OCI-M1 (cell line): Measurements from ENCODE around the gene HSBP1.

Experiments used
- DNase-seq: peaks from one replicate; lab custom pipeline; 2025; lab: John Stamatoyannopoulos, UW

Gene HSBP1

GRCh38 chr16:83807710-83808572 lies at the start of gene HSBP1:
Gene HSBP1 (plus strand): TSS chr16:83807978. CDS start chr16:83808077, 99 bp downstream.
- DNase-seq, result peak; percentile 96

GRCh38 chr16:83762141-83762991 lies 45.4 kb upstream of the HSBP1 start:
- DNase-seq, result no peak

- DNase-seq, result no peak
These were observed 44.8 kb upstream of the HSBP1 start for GRCh38 chr16:83762992-83763358.

GRCh38 chr16:83768986-83769385 lies 38.8 kb upstream of the HSBP1 start:
- no peak for DNase-seq

GRCh38 chr16:83769397-83770008 lies 38.3 kb upstream of the HSBP1 start:
- no peak for DNase-seq

GRCh38 chr16:83771306-83771942 lies 36.4 kb upstream of the HSBP1 start:
- DNase-seq, result no peak

- DNase-seq, result no peak
These were observed 35.0 kb upstream of the HSBP1 start for GRCh38 chr16:83772806-83773205.

- DNase-seq, result no peak
These were observed 33.7 kb upstream of the HSBP1 start for GRCh38 chr16:83774066-83774465.

GRCh38 chr16:83776944-83777343 lies 30.8 kb upstream of the HSBP1 start:
- no peak for DNase-seq

- no peak for DNase-seq
These were observed 27.9 kb upstream of the HSBP1 start for GRCh38 chr16:83779886-83780285.

GRCh38 chr16:83785455-83785854 lies 22.3 kb upstream of the HSBP1 start:
- no peak for DNase-seq

- DNase-seq, result no peak
These were observed 18.0 kb upstream of the HSBP1 start for GRCh38 chr16:83789642-83790401.

GRCh38 chr16:83791916-83792315 lies 15.9 kb upstream of the HSBP1 start:
- no peak for DNase-seq

GRCh38 chr16:83792391-83792790 lies 15.4 kb upstream of the HSBP1 start:
- DNase-seq, result peak; percentile 9

- DNase-seq, result no peak
These were observed 14.6 kb upstream of the HSBP1 start for GRCh38 chr16:83793179-83793578.

GRCh38 chr16:83794860-83795554 lies 12.8 kb upstream of the HSBP1 start:
- no peak for DNase-seq

GRCh38 chr16:83797013-83797412 lies 10.8 kb upstream of the HSBP1 start:
- no peak for DNase-seq

GRCh38 chr16:83799336-83799735 lies 8.4 kb upstream of the HSBP1 start:
- DNase-seq, result no peak

- DNase-seq, result no peak
These were observed 5.6 kb upstream of the HSBP1 start for GRCh38 chr16:83802135-83802534.

GRCh38 chr16:83802554-83803205 lies 5.1 kb upstream of the HSBP1 start:
- no peak for DNase-seq
